Measurements from ENCODE around the gene PAPPA.

DNA sequence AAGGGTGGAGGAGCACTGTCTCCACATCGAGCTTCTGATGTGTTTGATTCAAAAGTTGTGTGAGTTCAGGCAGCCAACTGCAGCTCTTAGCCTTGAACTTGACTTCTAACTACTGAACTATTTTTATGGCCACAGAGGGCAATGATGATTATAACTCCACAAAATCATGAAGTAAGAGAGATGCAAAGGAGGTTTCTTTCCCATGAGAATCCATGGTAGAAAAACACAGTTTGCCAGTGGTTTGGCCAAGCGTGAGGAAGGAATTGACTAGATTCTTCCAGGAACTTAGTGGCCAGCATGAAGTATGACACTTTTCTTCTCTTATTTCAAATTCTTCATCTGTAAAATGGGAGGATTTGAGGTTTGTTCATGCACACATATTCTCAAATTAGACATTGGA lies 43.2 kb downstream of the PAPPA start:
- TF ChIP-seq, protein P1, sequence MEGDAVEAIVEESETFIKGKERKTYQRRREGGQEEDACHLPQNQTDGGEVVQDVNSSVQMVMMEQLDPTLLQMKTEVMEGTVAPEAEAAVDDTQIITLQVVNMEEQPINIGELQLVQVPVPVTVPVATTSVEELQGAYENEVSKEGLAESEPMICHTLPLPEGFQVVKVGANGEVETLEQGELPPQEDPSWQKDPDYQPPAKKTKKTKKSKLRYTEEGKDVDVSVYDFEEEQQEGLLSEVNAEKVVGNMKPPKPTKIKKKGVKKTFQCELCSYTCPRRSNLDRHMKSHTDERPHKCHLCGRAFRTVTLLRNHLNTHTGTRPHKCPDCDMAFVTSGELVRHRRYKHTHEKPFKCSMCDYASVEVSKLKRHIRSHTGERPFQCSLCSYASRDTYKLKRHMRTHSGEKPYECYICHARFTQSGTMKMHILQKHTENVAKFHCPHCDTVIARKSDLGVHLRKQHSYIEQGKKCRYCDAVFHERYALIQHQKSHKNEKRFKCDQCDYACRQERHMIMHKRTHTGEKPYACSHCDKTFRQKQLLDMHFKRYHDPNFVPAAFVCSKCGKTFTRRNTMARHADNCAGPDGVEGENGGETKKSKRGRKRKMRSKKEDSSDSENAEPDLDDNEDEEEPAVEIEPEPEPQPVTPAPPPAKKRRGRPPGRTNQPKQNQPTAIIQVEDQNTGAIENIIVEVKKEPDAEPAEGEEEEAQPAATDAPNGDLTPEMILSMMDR (IDR thresholded peaks at IDR 0.05), result no peak
- TF ChIP-seq POLR2A (IDR thresholded peaks at IDR 0.05), result no peak

All from Peyer's patch (tissue), 4 donors.